Left hindlimb (tissue), 1 donor: ENCODE results near the gene SHROOM4.

Experiments used
- DNase-seq: peaks from one replicate; pipeline ENCODE4 v3.0.0-alpha.2; 2018

Gene SHROOM4

GRCh38 chrX:50609796-50610195 lies 204.2 kb downstream of the SHROOM4 start:
- no peak for DNase-seq

DNA sequence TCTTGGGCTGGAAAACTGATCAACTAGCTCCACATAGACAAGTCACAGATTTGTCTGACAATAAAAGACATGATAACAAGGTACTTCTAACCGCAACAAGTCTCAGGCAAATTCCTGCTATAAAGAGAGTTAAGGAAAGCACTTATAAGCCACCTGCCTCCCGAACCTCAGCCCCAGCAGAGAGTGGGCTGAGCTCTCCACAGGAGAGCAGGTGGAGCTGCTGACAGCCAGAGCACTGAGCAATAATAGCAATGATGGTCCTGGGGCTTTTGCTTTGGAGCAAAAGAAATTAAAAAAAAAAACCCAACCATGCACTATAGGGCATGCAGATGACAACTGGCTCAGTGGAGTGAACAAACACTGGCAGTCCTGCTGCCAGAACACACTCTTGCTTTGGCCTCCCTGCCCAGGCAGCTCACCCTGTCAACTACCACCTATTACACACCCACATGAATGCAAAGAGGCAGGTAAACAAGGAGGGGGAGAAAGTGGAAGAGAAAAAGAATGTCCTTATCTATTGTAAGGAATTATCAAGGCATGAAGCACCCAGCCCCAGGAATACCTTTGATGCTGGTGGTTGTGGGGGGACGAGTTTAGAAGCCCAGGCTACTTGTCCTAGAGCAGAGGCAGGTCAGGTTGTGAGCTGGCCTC lies 207.6 kb downstream of the SHROOM4 start:
- DNase-seq, result no peak

- no peak for DNase-seq
These were observed 217.9 kb downstream of the SHROOM4 start for GRCh38 chrX:50596056-50596455.

DNA sequence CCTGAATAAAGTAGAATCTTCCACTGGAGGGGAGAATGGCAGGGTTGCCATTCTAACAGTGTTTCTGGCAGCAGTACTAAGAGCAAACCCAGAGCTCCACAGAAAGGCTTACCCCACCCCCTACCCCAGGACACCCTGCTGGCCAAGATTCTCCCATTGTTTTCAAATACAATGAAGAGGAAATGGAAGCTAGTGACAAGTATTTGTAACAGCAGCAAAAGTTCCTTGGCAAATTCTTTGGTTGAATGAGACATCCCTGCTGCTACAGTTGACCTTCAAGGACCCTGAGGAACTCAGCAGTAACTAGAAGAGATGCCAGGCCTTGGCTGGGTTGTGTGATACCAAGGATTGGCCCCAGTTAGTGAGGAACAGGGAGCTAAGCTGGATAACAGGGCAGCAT lies 219.2 kb downstream of the SHROOM4 start:
- DNase-seq, result no peak

- DNase-seq, result no peak
These were observed 227.0 kb downstream of the SHROOM4 start for GRCh38 chrX:50586980-50587379.

GRCh38 chrX:50586407-50586806 lies 227.6 kb downstream of the SHROOM4 start:
- DNase-seq, result no peak

DNA sequence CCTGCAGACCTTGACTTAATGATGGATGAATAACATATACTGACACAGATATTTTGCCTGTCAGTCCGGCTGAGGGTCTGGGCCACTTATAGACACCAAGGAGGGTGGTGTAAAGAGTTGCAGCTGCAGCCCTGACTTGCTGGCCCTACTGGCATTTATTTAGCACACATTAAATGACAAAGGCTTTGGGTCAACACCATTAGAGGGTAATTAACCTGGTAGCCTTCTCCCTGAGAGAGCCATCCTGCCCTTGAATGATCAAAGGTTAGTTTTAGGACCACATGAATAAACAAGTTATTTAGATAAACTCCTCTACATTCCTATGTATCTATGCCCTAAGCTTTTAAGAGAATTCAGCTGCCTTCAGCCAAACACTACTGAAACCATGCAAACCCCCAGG lies 232.6 kb downstream of the SHROOM4 start:
- DNase-seq, result no peak

DNA sequence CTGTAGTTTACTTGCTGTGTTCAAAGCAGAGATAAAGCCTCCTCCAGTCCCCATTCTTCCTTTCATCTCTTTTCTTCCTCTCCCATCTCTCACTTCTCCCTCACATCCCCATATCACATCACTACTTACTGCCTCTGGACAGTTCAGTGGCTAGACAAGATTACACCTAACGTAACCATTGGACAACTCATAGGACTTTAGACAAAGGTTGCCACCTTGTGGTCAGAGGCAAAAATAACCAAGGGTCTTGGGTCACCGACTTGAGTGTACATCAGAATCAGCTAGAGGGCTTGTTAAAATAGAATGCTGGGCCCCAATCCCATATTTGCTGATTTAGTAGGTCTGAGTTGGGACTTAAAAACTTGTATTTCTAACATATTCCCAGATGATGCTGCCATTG lies 234.0 kb downstream of the SHROOM4 start:
- no peak for DNase-seq

GRCh38 chrX:50577326-50577725 lies 236.7 kb downstream of the SHROOM4 start:
- DNase-seq, result no peak

GRCh38 chrX:50567636-50568035 lies 246.4 kb downstream of the SHROOM4 start:
- DNase-seq, result no peak

- DNase-seq, result no peak
These were observed 248.3 kb downstream of the SHROOM4 start for GRCh38 chrX:50565718-50566117.
